HepG2 (cell line): Measurements from ENCODE around the gene SDC4. TPM values are rescaled to one million over a fixed set of nuclear protein-coding genes. Genes with fewer than 3 reads are reported as not detected.

Experiments
- ARID2 ChIP-seq: sonication (generic); formaldehyde crosslinking; IDR thresholded peaks from 2 replicates; pipeline ENCODE4 v1.8.1; 2022; ENCODE audit warnings: mild to moderate bottlenecking, missing genetic modification reagents, borderline replicate concordance
- BRCA1 ChIP-seq: sonication (generic); formaldehyde crosslinking; IDR thresholded peaks from 2 replicates; pipeline ENCODE4 v1.4.0; 2020; ENCODE audit warnings: missing genetic modification reagents
- DBP ChIP-seq: sonication (generic); formaldehyde crosslinking; IDR thresholded peaks from 2 replicates; pipeline ENCODE4 v1.4.0; 2020; ENCODE audit warnings: missing genetic modification reagents; ENCODE audit errors: not compliant biosample characterization
- DMAP1 ChIP-seq: IDR thresholded peaks from 2 replicates; pipeline ENCODE4 v1.6.1; 2016
- GFI1 ChIP-seq: sonication (generic); formaldehyde crosslinking; IDR thresholded peaks from 2 replicates; pipeline ENCODE4 v1.5.0; 2020; ENCODE audit warnings: missing genetic modification reagents, mild to moderate bottlenecking, borderline replicate concordance
- MED8 ChIP-seq: sonication (generic); formaldehyde crosslinking; IDR thresholded peaks from 2 replicates; pipeline ENCODE4 v1.8.1; 2023; ENCODE audit warnings: mild to moderate bottlenecking, missing genetic modification reagents; ENCODE audit not compliant: insufficient replicate concordance
- MEIS1 ChIP-seq: sonication (generic); formaldehyde crosslinking; IDR thresholded peaks from 2 replicates; pipeline ENCODE4 v1.9.0; 2021; ENCODE audit warnings: mild to moderate bottlenecking, missing genetic modification reagents, moderate library complexity, borderline replicate concordance
- MIXL1 ChIP-seq: IDR thresholded peaks from 2 replicates; pipeline ENCODE4 v1.6.1; 2016
- RBM22 ChIP-seq: fragments of 200-400 bp; formaldehyde crosslinking; optimal IDR thresholded peaks from 2 replicates; pipeline ENCODE3; 2017; ENCODE audit warnings: mild to moderate bottlenecking, low read length, moderate library complexity
- SIN3A ChIP-seq: IDR thresholded peaks from 2 replicates; pipeline ENCODE4 v1.6.1; 2011; ENCODE audit warnings: low read depth, mild to moderate bottlenecking, control low read depth, low read length, borderline replicate concordance
- ZFP37 ChIP-seq: sonication (generic); formaldehyde crosslinking; IDR thresholded peaks from 2 replicates; pipeline ENCODE4 v1.4.0; 2020; ENCODE audit warnings: missing genetic modification reagents, borderline replicate concordance
- ZNF124 ChIP-seq: sonication (generic); formaldehyde crosslinking; IDR thresholded peaks from 2 replicates; pipeline ENCODE4 v1.4.0; 2020; ENCODE audit warnings: missing genetic modification reagents
- ZNF337 ChIP-seq: sonication (generic); formaldehyde crosslinking; IDR thresholded peaks from 2 replicates; pipeline ENCODE4 v1.5.1; 2020; ENCODE audit warnings: missing genetic modification reagents, low read depth, mild to moderate bottlenecking, borderline replicate concordance
- ZNF513 ChIP-seq: sonication (generic); formaldehyde crosslinking; conservative IDR thresholded peaks from 2 replicates; pipeline ENCODE4 v1.5.0; 2020; ENCODE audit warnings: missing genetic modification reagents
- ZNF546 ChIP-seq: sonication (generic); formaldehyde crosslinking; conservative IDR thresholded peaks from 2 replicates; pipeline ENCODE4 v1.8.1; 2023; ENCODE audit warnings: mild to moderate bottlenecking, missing genetic modification reagents
- ZNF772 ChIP-seq: sonication (generic); formaldehyde crosslinking; IDR thresholded peaks from 2 replicates; pipeline ENCODE4 v1.5.0; 2020; ENCODE audit warnings: mild to moderate bottlenecking, missing genetic modification reagents
- polyA plus RNA-seq, 8 experiments: library from polyadenylated mRNA; depleted of rRNA in 3 of 8; stranded (reverse) in 7 of 8; unstranded in 1 of 8; fragments of >200 nt; fragmentation: Illumina TruSeq in 4 of 8; extraction: Trizol in 4 of 8; gene quantifications; 2 replicates each; pipeline versions ENCODE4 v1.2.1 to v1.2.3, GENCODE V29; 2011 to 2016; ENCODE audit warnings: low read depth in 4 of 8, missing spikeins in 1 of 8, mixed read lengths in 1 of 8; ENCODE audit not compliant: insufficient read depth in 1 of 8
- total RNA-seq, 5 experiments: library from RNA; depleted of rRNA; stranded (reverse); fragments of >200 nt; fragmentation: Illumina TruSeq; extraction: Trizol; gene quantifications; 2 replicates each; pipeline ENCODE4 v1.2.3, GENCODE V29; 2016; ENCODE audit warnings: low read depth in 1 of 5
- TF ChIP-seq, protein P1 (sequence below): IDR thresholded peaks from 2 replicates; pipeline ENCODE4 v1.6.1; 2016
- TF ChIP-seq, protein P2 (sequence below): sonication (generic); formaldehyde crosslinking; conservative IDR thresholded peaks from 2 replicates; pipeline ENCODE4 v1.4.0; 2020; ENCODE audit warnings: mild to moderate bottlenecking, missing genetic modification reagents, moderate library complexity
- TF ChIP-seq, protein P3 (sequence below): sonication (generic); formaldehyde crosslinking; IDR thresholded peaks from 2 replicates; pipeline ENCODE4 v1.4.0; 2020; ENCODE audit warnings: missing genetic modification reagents

The SDC4 gene
- total and polyA plus RNA-seq, 2 of the 13 experiments (the other 11 are each of a cell fraction or from before 2014, with no cell fraction given): 49.0 to 65.1 TPM

DNA sequence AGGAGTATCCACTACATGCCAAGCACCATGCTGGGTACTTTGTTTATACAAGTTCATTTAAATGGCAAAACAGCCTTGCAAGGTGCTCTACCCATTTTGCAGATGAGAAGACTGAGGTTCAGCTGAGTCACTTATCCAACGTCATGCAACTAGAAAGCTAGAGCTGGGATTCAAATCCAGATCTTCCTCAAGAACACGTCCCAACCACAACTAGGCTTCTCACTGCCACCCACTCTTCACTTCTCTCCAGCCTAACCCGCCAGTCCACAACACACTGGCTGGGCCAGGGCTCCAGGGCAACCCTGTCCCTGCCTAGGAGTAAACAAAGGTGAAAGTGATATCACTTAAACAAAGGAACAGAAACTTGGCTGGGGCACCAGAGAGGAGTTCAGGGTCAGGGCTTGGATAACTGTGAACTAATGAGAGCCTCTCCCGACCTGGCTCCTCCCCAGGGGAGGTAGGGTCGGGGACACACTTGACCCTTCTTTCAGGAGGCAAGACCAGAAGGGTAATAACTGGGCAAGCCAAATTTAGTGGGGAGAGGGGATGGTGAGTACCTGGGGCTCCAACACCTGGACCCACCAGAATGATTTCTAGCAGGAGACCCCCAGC is 7.9 kb downstream of the SDC4 start (continued):
- peak; percentile 64 for TF ChIP-seq DBP (CRISPR knock-in tag)
- TF ChIP-seq RBM22: peak; percentile 30
- TF ChIP-seq DMAP1 (CRISPR knock-in tag): peak; percentile 22; the same call in 1 of the 2 replicates
- no peak for TF ChIP-seq ZNF546 (CRISPR knock-in tag)
- peak; percentile 83; the same call in 1 of the 2 replicates for TF ChIP-seq BRCA1
- peak; percentile 74 for TF ChIP-seq GFI1 (CRISPR knock-in tag)
- TF ChIP-seq ZNF337: no peak
- no peak for TF ChIP-seq ARID2 (CRISPR knock-in tag)
- TF ChIP-seq, protein P1, sequence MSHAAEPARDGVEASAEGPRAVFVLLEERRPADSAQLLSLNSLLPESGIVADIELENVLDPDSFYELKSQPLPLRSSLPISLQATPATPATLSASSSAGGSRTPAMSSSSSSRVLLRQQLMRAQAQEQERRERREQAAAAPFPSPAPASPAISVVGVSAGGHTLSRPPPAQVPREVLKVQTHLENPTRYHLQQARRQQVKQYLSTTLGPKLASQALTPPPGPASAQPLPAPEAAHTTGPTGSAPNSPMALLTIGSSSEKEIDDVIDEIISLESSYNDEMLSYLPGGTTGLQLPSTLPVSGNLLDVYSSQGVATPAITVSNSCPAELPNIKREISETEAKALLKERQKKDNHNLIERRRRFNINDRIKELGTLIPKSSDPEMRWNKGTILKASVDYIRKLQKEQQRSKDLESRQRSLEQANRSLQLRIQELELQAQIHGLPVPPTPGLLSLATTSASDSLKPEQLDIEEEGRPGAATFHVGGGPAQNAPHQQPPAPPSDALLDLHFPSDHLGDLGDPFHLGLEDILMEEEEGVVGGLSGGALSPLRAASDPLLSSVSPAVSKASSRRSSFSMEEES (CRISPR knock-in tag): peak; percentile 29; the same call in 1 of the 2 replicates
- no peak for TF ChIP-seq MED8 (CRISPR knock-in tag)
- TF ChIP-seq, protein P2, sequence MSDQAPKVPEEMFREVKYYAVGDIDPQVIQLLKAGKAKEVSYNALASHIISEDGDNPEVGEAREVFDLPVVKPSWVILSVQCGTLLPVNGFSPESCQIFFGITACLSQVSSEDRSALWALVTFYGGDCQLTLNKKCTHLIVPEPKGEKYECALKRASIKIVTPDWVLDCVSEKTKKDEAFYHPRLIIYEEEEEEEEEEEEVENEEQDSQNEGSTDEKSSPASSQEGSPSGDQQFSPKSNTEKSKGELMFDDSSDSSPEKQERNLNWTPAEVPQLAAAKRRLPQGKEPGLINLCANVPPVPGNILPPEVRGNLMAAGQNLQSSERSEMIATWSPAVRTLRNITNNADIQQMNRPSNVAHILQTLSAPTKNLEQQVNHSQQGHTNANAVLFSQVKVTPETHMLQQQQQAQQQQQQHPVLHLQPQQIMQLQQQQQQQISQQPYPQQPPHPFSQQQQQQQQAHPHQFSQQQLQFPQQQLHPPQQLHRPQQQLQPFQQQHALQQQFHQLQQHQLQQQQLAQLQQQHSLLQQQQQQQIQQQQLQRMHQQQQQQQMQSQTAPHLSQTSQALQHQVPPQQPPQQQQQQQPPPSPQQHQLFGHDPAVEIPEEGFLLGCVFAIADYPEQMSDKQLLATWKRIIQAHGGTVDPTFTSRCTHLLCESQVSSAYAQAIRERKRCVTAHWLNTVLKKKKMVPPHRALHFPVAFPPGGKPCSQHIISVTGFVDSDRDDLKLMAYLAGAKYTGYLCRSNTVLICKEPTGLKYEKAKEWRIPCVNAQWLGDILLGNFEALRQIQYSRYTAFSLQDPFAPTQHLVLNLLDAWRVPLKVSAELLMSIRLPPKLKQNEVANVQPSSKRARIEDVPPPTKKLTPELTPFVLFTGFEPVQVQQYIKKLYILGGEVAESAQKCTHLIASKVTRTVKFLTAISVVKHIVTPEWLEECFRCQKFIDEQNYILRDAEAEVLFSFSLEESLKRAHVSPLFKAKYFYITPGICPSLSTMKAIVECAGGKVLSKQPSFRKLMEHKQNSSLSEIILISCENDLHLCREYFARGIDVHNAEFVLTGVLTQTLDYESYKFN: peak; percentile 81
- TF ChIP-seq SIN3A: peak; percentile 47; the same call in 1 of the 2 replicates
- TF ChIP-seq MEIS1 (CRISPR knock-in tag): peak; percentile 46; the same call in 1 of the 2 replicates
- 0 out of 2 replicates have a peak, but pooled peaks have one; percentile 66 for TF ChIP-seq ZNF513
- TF ChIP-seq ZNF772 (CRISPR knock-in tag): no peak
- 0 out of 2 replicates have a peak, but pooled peaks have one; percentile 9 for TF ChIP-seq ZFP37 (CRISPR knock-in tag)
- peak; percentile 95 for TF ChIP-seq MIXL1 (CRISPR knock-in tag)
- TF ChIP-seq, protein P3, sequence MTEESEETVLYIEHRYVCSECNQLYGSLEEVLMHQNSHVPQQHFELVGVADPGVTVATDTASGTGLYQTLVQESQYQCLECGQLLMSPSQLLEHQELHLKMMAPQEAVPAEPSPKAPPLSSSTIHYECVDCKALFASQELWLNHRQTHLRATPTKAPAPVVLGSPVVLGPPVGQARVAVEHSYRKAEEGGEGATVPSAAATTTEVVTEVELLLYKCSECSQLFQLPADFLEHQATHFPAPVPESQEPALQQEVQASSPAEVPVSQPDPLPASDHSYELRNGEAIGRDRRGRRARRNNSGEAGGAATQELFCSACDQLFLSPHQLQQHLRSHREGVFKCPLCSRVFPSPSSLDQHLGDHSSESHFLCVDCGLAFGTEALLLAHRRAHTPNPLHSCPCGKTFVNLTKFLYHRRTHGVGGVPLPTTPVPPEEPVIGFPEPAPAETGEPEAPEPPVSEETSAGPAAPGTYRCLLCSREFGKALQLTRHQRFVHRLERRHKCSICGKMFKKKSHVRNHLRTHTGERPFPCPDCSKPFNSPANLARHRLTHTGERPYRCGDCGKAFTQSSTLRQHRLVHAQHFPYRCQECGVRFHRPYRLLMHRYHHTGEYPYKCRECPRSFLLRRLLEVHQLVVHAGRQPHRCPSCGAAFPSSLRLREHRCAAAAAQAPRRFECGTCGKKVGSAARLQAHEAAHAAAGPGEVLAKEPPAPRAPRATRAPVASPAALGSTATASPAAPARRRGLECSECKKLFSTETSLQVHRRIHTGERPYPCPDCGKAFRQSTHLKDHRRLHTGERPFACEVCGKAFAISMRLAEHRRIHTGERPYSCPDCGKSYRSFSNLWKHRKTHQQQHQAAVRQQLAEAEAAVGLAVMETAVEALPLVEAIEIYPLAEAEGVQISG (CRISPR knock-in tag): peak; percentile 34; the same call in 1 of the 2 replicates
- 0 out of 2 replicates have a peak, but pooled peaks have one; percentile 13 for TF ChIP-seq ZNF124
